ENCODE measurements around the gene BID. TPM values are rescaled to one million over a fixed set of nuclear protein-coding genes. Genes with fewer than 3 reads are reported as not detected.
"Not testable (repeated sequence)": the region's sequence is repeated elsewhere in the genome, so short reads cannot be mapped to it uniquely, and the experiment has no call there.

BID gene
- total RNA-seq, 1 experiment from 2014 or later = 44.4 TPM

GRCh38 chr22:17767233-17768065 lies 6.8 kb downstream of the BID start:
- intact Hi-C loops (cut with micrococcal nuclease; ENCODE audit: unreplicated experiment) = no loop called here
- BruUV-seq (replicated peaks) = no TSS peak
- Histone ChIP-seq H3K9me2 (ENCODE audit: insufficient read depth) (no peaks in the 10 kb centered on the region), H4K20me1 (ENCODE audit: insufficient read depth) (peaks cover 27% of the 10 kb centered on the region), H3K4me2 (no peak overlapping the region), H3K27me3 (ENCODE audit: insufficient read depth, low read depth) (no peaks in the 10 kb centered on the region), H3K36me3 (ENCODE audit: low read depth) (no peaks in the 10 kb centered on the region), H3K79me2 (ENCODE audit: low read depth) (peaks cover 45% of the 10 kb centered on the region), H2AFZ (no peak overlapping the region), H3K9me3 (ENCODE audit: insufficient read depth, low read depth) (no peaks in the 10 kb centered on the region), H3F3A (ENCODE audit: insufficient read depth, low read depth) (no peaks in the 10 kb centered on the region), H3K4me3 (no peak overlapping the region), H3K27ac (no peak overlapping the region), H3K4me1 (replicated peaks; ENCODE audit: insufficient read depth) (peaks cover 8% of the 10 kb centered on the region)
- DNase-seq = no peak
- TF ChIP-seq CTCF (conservative IDR thresholded peaks at IDR 0.05) (no peak), EZH2 (IDR thresholded peaks at IDR 0.05; ENCODE audit: low read depth) (no peak)
- ChIA-PET POLR2A (ENCODE audit: unreplicated experiment) (no interaction called here), CTCF (no interaction called here)

GRCh38 chr22:17764852-17765251 lies 9.4 kb downstream of the BID start:
- H3K9me3 ChIP-seq (ENCODE audit: insufficient read depth, low read depth); H3K4me3 ChIP-seq; POLR2A ChIA-PET (ENCODE audit: unreplicated experiment); H4K20me1 ChIP-seq (ENCODE audit: insufficient read depth); H3K36me3 ChIP-seq (ENCODE audit: low read depth); BruUV-seq (replicated peaks); H3K4me1 ChIP-seq (replicated peaks; ENCODE audit: insufficient read depth); H3K4me2 ChIP-seq; DNase-seq; H3K27me3 ChIP-seq (ENCODE audit: insufficient read depth, low read depth); H2AFZ ChIP-seq; CTCF ChIA-PET; intact Hi-C loops (cut with micrococcal nuclease; ENCODE audit: unreplicated experiment); H3K27ac ChIP-seq; H3K9me2 ChIP-seq (ENCODE audit: insufficient read depth); H3F3A ChIP-seq (ENCODE audit: insufficient read depth, low read depth): not testable (repeated sequence)
- H3K79me2 ChIP-seq (ENCODE audit: low read depth) = peaks cover 27% of the 10 kb centered on the region

- Histone ChIP-seq H3K4me2 (no peak overlapping the region), H2AFZ (no peak overlapping the region), H3F3A (ENCODE audit: insufficient read depth, low read depth) (no peaks in the 10 kb centered on the region), H3K36me3 (ENCODE audit: low read depth) (no peaks in the 10 kb centered on the region), H3K4me1 (replicated peaks; ENCODE audit: insufficient read depth) (no peaks in the 10 kb centered on the region), H3K27me3 (ENCODE audit: insufficient read depth, low read depth) (no peaks in the 10 kb centered on the region), H3K9me3 (ENCODE audit: insufficient read depth, low read depth) (no peaks in the 10 kb centered on the region), H3K27ac (no peak overlapping the region), H4K20me1 (ENCODE audit: insufficient read depth) (peaks cover 7% of the 10 kb centered on the region), H3K4me3 (no peak overlapping the region), H3K9me2 (ENCODE audit: insufficient read depth) (no peaks in the 10 kb centered on the region), H3K79me2 (ENCODE audit: low read depth) (peaks cover 19% of the 10 kb centered on the region)
- ChIA-PET CTCF (no interaction called here), POLR2A (ENCODE audit: unreplicated experiment) (no interaction called here)
- intact Hi-C loops (cut with micrococcal nuclease; ENCODE audit: unreplicated experiment) = no loop called here
- no TSS peak for BruUV-seq (replicated peaks)
- no peak for DNase-seq
- no peak for TF ChIP-seq CTCF (conservative IDR thresholded peaks at IDR 0.05)
- TF ChIP-seq EZH2 (IDR thresholded peaks at IDR 0.05; ENCODE audit: low read depth) = no peak
Measured at GRCh38 chr22:17764036-17764435, 10.2 kb downstream of the BID start.

GRCh38 chr22:17763442-17763841 lies 10.8 kb downstream of the BID start:
- H3K27ac ChIP-seq; H3K27me3 ChIP-seq (ENCODE audit: insufficient read depth, low read depth); intact Hi-C loops (cut with micrococcal nuclease; ENCODE audit: unreplicated experiment); DNase-seq; H3K4me3 ChIP-seq; H3K4me1 ChIP-seq (replicated peaks; ENCODE audit: insufficient read depth); H3K36me3 ChIP-seq (ENCODE audit: low read depth); POLR2A ChIA-PET (ENCODE audit: unreplicated experiment); CTCF ChIA-PET; H3K4me2 ChIP-seq; H3F3A ChIP-seq (ENCODE audit: insufficient read depth, low read depth); H3K9me2 ChIP-seq (ENCODE audit: insufficient read depth); H3K9me3 ChIP-seq (ENCODE audit: insufficient read depth, low read depth); BruUV-seq (replicated peaks); H2AFZ ChIP-seq; H4K20me1 ChIP-seq (ENCODE audit: insufficient read depth): not testable (repeated sequence)
- H3K79me2 ChIP-seq (ENCODE audit: low read depth) = peaks cover 18% of the 10 kb centered on the region; the same call in 1 of the 2 replicates

All from PC-9 (cell line).